Astrocyte (in vitro differentiated cells and primary cell): ENCODE data around the gene UBE2G2. TPM values are rescaled to one million over a fixed set of nuclear protein-coding genes. Genes with fewer than 3 reads are reported as not detected.

Experiments
- DNase-seq: peaks from one replicate; pipeline ENCODE4 v3.0.0-alpha.2; 2010; ENCODE audit warnings: low read depth
- FAIRE-seq: peaks from 2 replicates; lab custom pipeline; 2011; peaks lifted over from hg19 to GRCh38; lab: Jason Lieb, UNC
- H2AFZ ChIP-seq: 2 replicates; pipeline ENCODE4 v1.6.0; 2012; ENCODE audit warnings: low read depth, low read length, inconsistent platforms
- H3K27ac ChIP-seq: 2 replicates; pipeline ENCODE4 v1.5.1; 2011; ENCODE audit warnings: low read depth, low read length, inconsistent platforms
- H3K27me3 ChIP-seq: 2 replicates; pipeline ENCODE4 v1.6.0; 2011; ENCODE audit warnings: low read length, inconsistent platforms; ENCODE audit not compliant: insufficient read depth
- H3K36me3 ChIP-seq: 2 replicates; pipeline ENCODE4 v1.5.1; 2011; ENCODE audit warnings: low read length, inconsistent platforms; ENCODE audit not compliant: insufficient read depth
- H3K4me1 ChIP-seq: 2 replicates; pipeline ENCODE4 v1.5.1; 2011; ENCODE audit warnings: low read length, inconsistent platforms; ENCODE audit not compliant: insufficient read depth
- H3K4me2 ChIP-seq: 2 replicates; pipeline ENCODE4 v1.6.0; 2012; ENCODE audit warnings: low read length, inconsistent platforms
- H3K4me3 ChIP-seq: 2 replicates; pipeline ENCODE4 v1.5.1; 2011; ENCODE audit warnings: low read depth, mild to moderate bottlenecking, low read length, inconsistent platforms; ENCODE audit not compliant: insufficient read depth
- H3K79me2 ChIP-seq: 2 replicates; pipeline ENCODE4 v1.6.0; 2012; ENCODE audit warnings: mild to moderate bottlenecking, low read length, inconsistent platforms; ENCODE audit not compliant: insufficient read depth
- H3K9ac ChIP-seq: 2 replicates; pipeline ENCODE4 v1.6.0; 2012; ENCODE audit warnings: mild to moderate bottlenecking, low read length, inconsistent platforms
- H3K9me3 ChIP-seq: 2 replicates; pipeline ENCODE4 v1.5.1; 2012; ENCODE audit warnings: low read depth, mild to moderate bottlenecking, low read length, inconsistent platforms; ENCODE audit not compliant: insufficient read depth
- H4K20me1 ChIP-seq: 2 replicates; pipeline ENCODE4 v1.6.0; 2012; ENCODE audit warnings: low read length, inconsistent platforms; ENCODE audit not compliant: insufficient read depth
- H3K27ac Mint-ChIP-seq: one replicate; pipeline ENCODE4 v1.8.0; 2021; ENCODE audit warnings: mild to moderate bottlenecking, mixed read lengths; ENCODE audit not compliant: unreplicated experiment
- H3K27me3 Mint-ChIP-seq: one replicate; pipeline ENCODE4 v1.8.0; 2021; ENCODE audit warnings: low read depth, mixed read lengths; ENCODE audit not compliant: unreplicated experiment
- H3K36me3 Mint-ChIP-seq: one replicate; pipeline ENCODE4 v1.8.0; 2021; ENCODE audit warnings: low read depth, mixed read lengths; ENCODE audit not compliant: unreplicated experiment
- H3K4me1 Mint-ChIP-seq: one replicate; pipeline ENCODE4 v1.8.0; 2021; ENCODE audit warnings: low read depth, mixed read lengths; ENCODE audit not compliant: unreplicated experiment
- H3K4me3 Mint-ChIP-seq: one replicate; pipeline ENCODE4 v1.8.0; 2021; ENCODE audit warnings: mild to moderate bottlenecking, moderate library complexity, mixed read lengths; ENCODE audit not compliant: unreplicated experiment
- H3K9me3 Mint-ChIP-seq: one replicate; pipeline ENCODE4 v1.8.0; 2021; ENCODE audit warnings: mild to moderate bottlenecking, mixed read lengths; ENCODE audit not compliant: unreplicated experiment
- EZH2 ChIP-seq: IDR thresholded peaks from 2 replicates; pipeline ENCODE4 v1.6.1; 2012; ENCODE audit warnings: mild to moderate bottlenecking, low read length, inconsistent platforms; ENCODE audit not compliant: insufficient read depth
- total RNA-seq: library from RNA; stranded (reverse); gene quantifications from 2 replicates; pipeline ENCODE4 v1.2.1, GENCODE V29; 2021
- TF ChIP-seq, protein P1 (sequence below): IDR thresholded peaks from 2 replicates; pipeline ENCODE4 v1.5.1; 2011; ENCODE audit warnings: low read depth, mild to moderate bottlenecking, inconsistent platforms, low read length, moderate library complexity; ENCODE audit not compliant: insufficient read depth

UBE2G2 gene
- total RNA-seq, 1 donor from 2014 or later, result 74.5 TPM

DNA sequence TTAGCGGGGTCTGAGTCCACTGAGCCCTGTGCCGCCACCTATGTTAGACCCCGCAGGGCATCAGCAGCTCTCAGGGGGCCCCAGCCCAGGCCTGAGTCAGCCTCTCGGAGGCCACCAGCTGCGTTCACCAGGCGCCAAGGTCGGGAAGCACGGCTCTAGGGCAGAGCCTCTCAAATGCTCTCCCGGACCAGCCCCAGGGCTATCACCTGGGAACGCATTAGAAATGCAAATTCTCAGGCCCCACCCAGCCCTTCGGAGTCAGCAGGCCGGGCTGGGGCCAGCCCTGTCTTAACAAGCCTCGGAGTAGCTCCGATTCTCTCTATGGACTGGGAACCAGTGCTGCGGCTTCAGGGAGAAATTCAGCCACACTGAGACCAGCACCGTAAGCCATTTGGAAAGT lies 53.0 kb downstream of the UBE2G2 start:
- no peaks in the 10 kb centered on the region for H3K36me3 ChIP-seq
- no peak for TF ChIP-seq EZH2
- TF ChIP-seq, protein P1, sequence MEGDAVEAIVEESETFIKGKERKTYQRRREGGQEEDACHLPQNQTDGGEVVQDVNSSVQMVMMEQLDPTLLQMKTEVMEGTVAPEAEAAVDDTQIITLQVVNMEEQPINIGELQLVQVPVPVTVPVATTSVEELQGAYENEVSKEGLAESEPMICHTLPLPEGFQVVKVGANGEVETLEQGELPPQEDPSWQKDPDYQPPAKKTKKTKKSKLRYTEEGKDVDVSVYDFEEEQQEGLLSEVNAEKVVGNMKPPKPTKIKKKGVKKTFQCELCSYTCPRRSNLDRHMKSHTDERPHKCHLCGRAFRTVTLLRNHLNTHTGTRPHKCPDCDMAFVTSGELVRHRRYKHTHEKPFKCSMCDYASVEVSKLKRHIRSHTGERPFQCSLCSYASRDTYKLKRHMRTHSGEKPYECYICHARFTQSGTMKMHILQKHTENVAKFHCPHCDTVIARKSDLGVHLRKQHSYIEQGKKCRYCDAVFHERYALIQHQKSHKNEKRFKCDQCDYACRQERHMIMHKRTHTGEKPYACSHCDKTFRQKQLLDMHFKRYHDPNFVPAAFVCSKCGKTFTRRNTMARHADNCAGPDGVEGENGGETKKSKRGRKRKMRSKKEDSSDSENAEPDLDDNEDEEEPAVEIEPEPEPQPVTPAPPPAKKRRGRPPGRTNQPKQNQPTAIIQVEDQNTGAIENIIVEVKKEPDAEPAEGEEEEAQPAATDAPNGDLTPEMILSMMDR, result no peak
- H3K9me3 ChIP-seq, result no peaks in the 10 kb centered on the region
- H3K9ac ChIP-seq, result no peak overlapping the region
- no peak for DNase-seq
- H3K4me1 ChIP-seq, result no peaks in the 10 kb centered on the region
- H3K4me1 Mint-ChIP-seq, result no peaks in the 10 kb centered on the region
- peaks cover 8% of the 10 kb centered on the region for H3K9me3 Mint-ChIP-seq
- H2AFZ ChIP-seq, result no peak overlapping the region
- no peak for FAIRE-seq
- no peak overlapping the region for H3K4me2 ChIP-seq
- no peaks in the 10 kb centered on the region for H3K27me3 ChIP-seq
- H3K27ac ChIP-seq, result no peak overlapping the region
- peaks cover 28% of the 10 kb centered on the region for H3K27me3 Mint-ChIP-seq
- no peaks in the 10 kb centered on the region for H3K79me2 ChIP-seq
- no peak overlapping the region for H3K4me3 Mint-ChIP-seq
- no peaks in the 10 kb centered on the region for H3K36me3 Mint-ChIP-seq
- H3K4me3 ChIP-seq, result no peak overlapping the region
- H4K20me1 ChIP-seq, result no peaks in the 10 kb centered on the region
- no peak overlapping the region for H3K27ac Mint-ChIP-seq

DNA sequence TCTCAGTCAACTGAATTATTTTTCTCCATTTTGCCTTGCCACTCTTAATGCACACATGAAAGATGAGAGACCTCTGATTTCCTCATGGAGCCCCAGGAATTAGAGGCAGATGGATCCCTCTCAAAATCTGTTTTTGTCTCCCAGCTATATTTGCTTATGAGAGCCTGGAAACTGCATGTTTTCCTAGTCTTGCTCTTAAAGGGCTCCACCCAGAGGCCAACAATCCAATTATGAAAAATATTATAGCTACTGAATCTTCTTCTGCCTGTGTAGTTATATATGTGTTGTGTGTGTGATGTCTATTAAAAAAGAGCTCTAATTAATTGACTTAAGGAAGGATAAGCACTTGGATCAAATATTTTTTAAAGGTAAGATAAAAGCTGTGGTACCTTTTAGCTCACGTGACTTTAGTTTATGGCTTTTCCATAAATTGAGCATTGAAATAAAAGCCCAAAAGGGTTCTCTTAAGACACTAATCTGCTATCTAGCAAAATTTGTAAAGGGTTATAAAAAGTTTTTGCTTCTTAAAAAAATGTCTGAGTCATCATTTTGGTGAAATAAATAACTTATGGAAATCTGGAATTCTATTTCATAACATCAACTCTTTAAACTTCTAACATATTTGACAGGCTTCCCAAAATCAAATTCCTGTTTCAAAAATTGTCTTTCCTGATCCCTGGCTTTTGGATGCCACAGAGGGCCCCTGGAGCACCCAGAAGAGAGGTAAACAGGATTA lies 59.0 kb downstream of the UBE2G2 start:
- Mint-ChIP-seq H3K9me3 (peaks cover 24% of the 10 kb centered on the region), H3K27ac (no peak overlapping the region), H3K27me3 (peaks cover 26% of the 10 kb centered on the region), H3K36me3 (no peaks in the 10 kb centered on the region), H3K4me1 (no peaks in the 10 kb centered on the region), H3K4me3 (no peak overlapping the region)
- no peaks in the 10 kb centered on the region for H3K36me3 ChIP-seq
- FAIRE-seq, result no peak
- H3K4me3 ChIP-seq, result no peak overlapping the region
- no peaks in the 10 kb centered on the region for H3K4me1 ChIP-seq
- H3K9ac ChIP-seq, result no peak overlapping the region
- H2AFZ ChIP-seq, result no peak overlapping the region
- peaks cover 20% of the 10 kb centered on the region for H3K9me3 ChIP-seq
- no peaks in the 10 kb centered on the region for H4K20me1 ChIP-seq
- peaks cover 2% of the 10 kb centered on the region for H3K27me3 ChIP-seq
- TF ChIP-seq, protein P1, result no peak
- TF ChIP-seq EZH2, result no peak
- H3K27ac ChIP-seq, result no peak overlapping the region
- no peak overlapping the region for H3K4me2 ChIP-seq
- no peak for DNase-seq
- H3K79me2 ChIP-seq, result no peaks in the 10 kb centered on the region

DNA sequence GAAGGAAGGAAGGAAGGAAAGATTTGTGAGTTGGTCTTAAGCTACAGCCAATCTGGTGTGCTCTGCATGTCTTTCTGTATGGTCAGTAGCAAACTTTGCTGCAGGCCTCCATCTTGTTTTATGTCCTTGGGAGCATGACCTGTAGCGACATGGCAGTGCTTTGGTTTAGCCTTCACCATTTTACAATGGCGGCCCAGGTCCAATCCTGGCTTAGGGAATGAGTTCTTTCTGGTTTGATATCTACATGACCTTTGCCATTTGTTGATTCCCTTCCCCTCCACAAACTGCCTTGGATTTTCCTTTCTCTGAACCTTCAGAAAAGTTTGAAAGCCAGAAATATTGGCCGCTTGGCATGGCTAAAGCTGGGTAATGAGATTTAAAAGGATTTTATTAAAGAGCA lies 59.7 kb downstream of the UBE2G2 start:
- no peak for TF ChIP-seq EZH2
- TF ChIP-seq, protein P1, result no peak
- Mint-ChIP-seq H3K27ac (no peak overlapping the region), H3K4me3 (no peak overlapping the region), H3K4me1 (no peaks in the 10 kb centered on the region), H3K9me3 (peaks cover 25% of the 10 kb centered on the region), H3K27me3 (peaks cover 31% of the 10 kb centered on the region), H3K36me3 (no peaks in the 10 kb centered on the region)
- Histone ChIP-seq H3K36me3 (no peaks in the 10 kb centered on the region), H3K9me3 (peaks cover 25% of the 10 kb centered on the region), H3K27me3 (peaks cover 2% of the 10 kb centered on the region), H3K9ac (no peak overlapping the region), H3K27ac (no peak overlapping the region), H3K4me3 (no peak overlapping the region), H3K4me1 (no peaks in the 10 kb centered on the region), H4K20me1 (no peaks in the 10 kb centered on the region), H3K79me2 (no peaks in the 10 kb centered on the region), H3K4me2 (no peak overlapping the region), H2AFZ (no peak overlapping the region)
- no peak for FAIRE-seq
- DNase-seq, result no peak
